Rectal smooth muscle tissue (tissue), 1 donor: Measurements from ENCODE around the gene IL24.
A peak's percentile ranks its signal among the peaks of the same experiment; 100 is the strongest.

ENCODE experiments used
- H3K27ac ChIP-seq: one replicate; pipeline ENCODE4 v1.7.0; 2013; ENCODE audit warnings: low read depth, low read length, inconsistent platforms
- H3K27me3 ChIP-seq: one replicate; pipeline ENCODE4 v1.7.0; 2013; ENCODE audit warnings: low read length; ENCODE audit not compliant: control insufficient read depth, insufficient read depth
- H3K36me3 ChIP-seq: one replicate; pipeline ENCODE4 v1.7.0; 2013; ENCODE audit warnings: low read length; ENCODE audit not compliant: control insufficient read depth, insufficient read depth
- H3K4me1 ChIP-seq: one replicate; pipeline ENCODE4 v1.7.0; 2013; ENCODE audit warnings: low read length; ENCODE audit not compliant: control insufficient read depth, insufficient read depth
- H3K4me3 ChIP-seq: one replicate; pipeline ENCODE4 v1.7.0; 2013; ENCODE audit warnings: low read length
- H3K9ac ChIP-seq: one replicate; pipeline ENCODE4 v1.7.0; 2013; ENCODE audit warnings: low read length

Gene IL24

DNA sequence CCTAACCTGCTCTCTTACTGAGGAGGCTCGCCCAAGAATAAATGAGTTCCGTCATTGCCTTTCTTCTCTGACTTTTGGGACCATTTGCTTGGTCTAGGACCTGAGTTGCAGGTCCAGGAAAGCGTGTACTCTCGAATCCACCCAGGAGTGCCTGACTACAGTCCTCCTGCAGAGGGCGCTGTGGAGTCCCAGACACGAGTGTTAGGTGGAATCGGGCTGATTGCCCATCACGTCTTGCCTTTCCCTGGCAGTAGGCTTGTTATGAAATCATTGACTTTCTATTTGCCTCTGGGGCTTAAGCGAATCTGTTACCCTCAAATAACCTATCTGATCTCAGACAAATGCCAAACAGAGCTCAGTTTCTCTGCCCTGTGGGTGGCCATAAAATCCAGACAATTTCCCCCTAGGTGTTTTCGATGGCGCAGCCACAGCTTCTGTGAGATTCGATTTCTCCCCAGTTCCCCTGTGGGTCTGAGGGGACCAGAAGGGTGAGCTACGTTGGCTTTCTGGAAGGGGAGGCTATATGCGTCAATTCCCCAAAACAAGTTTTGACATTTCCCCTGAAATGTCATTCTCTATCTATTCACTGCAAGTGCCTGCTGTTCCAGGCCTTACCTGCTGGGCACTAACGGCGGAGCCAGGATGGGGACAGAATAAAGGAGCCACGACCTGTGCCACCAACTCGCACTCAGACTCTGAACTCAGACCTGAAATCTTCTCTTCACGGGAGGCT is 32.1 kb upstream of the IL24 start, which contains the start of gene IL20:
IL20 (plus strand) TSS at position 685 of the 733 bp plus-strand sequence. CDS start 230 bp downstream, outside the sequence.
- no peaks in the 10 kb centered on the region for H3K4me1 ChIP-seq
- H3K9ac ChIP-seq = no peak within 1 kb of the TSS
- H3K27ac ChIP-seq = no peak within 1 kb of the TSS
- no peak within 1 kb of the TSS for H3K4me3 ChIP-seq
- H3K27me3 ChIP-seq = no peaks in the 10 kb centered on the region
- no peaks in the 10 kb centered on the region for H3K36me3 ChIP-seq

DNA sequence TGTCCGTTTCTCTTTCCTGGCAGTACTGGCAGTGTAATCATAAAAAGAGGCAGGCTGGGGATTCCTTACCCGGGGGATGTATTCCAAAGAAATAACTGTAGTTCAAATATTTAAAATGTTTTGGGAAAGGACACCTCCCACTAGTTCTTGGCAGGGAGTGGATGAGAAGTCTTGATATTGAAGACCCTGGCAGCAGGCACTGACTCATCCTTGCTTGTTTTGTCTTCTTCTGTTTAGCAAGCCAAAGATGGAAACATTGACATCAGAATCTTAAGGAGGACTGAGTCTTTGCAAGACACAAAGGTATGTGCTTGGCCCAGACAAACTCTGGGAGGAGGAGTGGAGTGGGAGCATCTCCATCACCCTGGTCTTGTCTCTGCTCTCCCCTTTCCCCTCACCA is 31.2 kb upstream of the IL24 start:
- no peak overlapping the region for H3K4me3 ChIP-seq
- H3K27me3 ChIP-seq = no peaks in the 10 kb centered on the region
- H3K4me1 ChIP-seq = no peaks in the 10 kb centered on the region
- no peak overlapping the region for H3K27ac ChIP-seq
- H3K9ac ChIP-seq = no peak overlapping the region
- no peaks in the 10 kb centered on the region for H3K36me3 ChIP-seq

DNA sequence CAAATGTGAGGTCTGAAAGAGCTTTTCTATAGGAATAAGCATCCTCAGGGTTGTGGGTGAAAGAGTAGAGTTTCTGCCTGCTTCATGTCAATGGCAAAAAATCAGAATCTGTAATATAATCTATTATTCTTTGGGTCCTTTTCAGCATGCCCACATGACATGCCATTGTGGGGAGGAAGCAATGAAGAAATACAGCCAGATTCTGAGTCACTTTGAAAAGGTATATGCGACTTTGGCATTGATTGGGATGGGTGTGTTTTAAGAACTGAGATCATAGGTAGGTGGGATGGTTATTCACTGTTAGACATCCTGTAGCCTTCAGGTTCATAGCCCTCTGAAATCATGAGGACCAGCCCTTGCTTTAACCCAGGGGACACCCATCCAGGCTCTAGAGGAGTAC is 30.0 kb upstream of the IL24 start:
- no peaks in the 10 kb centered on the region for H3K27me3 ChIP-seq
- H3K4me1 ChIP-seq = no peaks in the 10 kb centered on the region
- H3K36me3 ChIP-seq = no peaks in the 10 kb centered on the region
- no peak overlapping the region for H3K4me3 ChIP-seq
- H3K27ac ChIP-seq = no peak overlapping the region
- no peak overlapping the region for H3K9ac ChIP-seq

DNA sequence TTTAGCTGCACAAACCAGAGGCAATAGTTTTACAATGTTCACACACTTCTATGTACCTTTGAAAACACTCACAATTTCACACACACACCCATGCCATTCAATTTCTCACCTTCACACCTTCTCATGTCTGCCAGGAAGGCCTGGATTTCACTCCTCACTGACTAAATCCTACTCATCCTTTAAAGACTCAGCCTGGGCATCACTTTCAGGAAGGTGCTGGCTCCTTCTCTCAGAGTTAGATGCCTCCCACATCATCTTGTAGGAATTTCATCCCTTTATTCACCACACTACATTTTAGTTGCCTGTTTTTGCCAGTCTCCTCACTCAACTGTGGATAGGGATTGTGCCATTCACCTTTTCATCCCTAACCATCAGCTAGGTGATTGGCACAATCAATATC is 29.5 kb upstream of the IL24 start:
- no peak overlapping the region for H3K9ac ChIP-seq
- H3K27me3 ChIP-seq = no peaks in the 10 kb centered on the region
- H3K36me3 ChIP-seq = no peaks in the 10 kb centered on the region
- no peak overlapping the region for H3K4me3 ChIP-seq
- no peaks in the 10 kb centered on the region for H3K4me1 ChIP-seq
- H3K27ac ChIP-seq = no peak overlapping the region

DNA sequence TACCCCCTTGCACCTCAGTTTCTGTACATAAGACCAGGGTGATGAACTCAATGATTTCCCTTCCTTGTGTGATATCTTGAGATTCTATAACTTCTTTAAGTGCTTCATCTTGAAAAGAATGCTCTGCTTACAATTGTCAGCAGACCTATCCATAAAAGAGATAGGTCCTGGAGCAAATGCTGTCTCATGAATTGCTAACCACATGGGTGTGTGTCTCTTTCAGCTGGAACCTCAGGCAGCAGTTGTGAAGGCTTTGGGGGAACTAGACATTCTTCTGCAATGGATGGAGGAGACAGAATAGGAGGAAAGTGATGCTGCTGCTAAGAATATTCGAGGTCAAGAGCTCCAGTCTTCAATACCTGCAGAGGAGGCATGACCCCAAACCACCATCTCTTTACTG is 29.0 kb upstream of the IL24 start:
- Histone ChIP-seq H3K27me3 (no peaks in the 10 kb centered on the region), H3K36me3 (no peaks in the 10 kb centered on the region), H3K27ac (no peak overlapping the region), H3K9ac (no peak overlapping the region), H3K4me1 (no peaks in the 10 kb centered on the region), H3K4me3 (no peak overlapping the region)

DNA sequence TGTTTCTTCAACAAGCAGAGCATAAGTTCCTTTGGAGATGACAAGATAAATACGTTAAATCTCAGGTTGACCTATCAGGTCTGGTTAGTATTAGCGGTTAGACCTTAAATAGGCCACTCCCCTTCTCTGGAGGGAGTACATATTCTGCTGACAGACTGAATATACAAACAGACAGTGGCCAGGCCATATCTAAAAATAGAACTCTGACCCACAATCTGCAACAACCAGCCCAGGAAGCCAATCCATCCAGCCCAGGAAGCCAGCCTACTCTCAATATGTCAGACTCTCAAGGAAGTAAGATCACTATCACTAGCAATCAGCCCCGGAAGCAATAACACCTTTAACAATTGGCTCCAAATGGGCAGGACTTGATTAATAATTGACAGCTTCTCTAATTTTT is 25.1 kb upstream of the IL24 start:
- Histone ChIP-seq H3K27ac (peak overlapping the region; percentile 43), H3K9ac (no peak overlapping the region), H3K27me3 (no peaks in the 10 kb centered on the region), H3K4me1 (no peaks in the 10 kb centered on the region), H3K36me3 (no peaks in the 10 kb centered on the region), H3K4me3 (no peak overlapping the region)

DNA sequence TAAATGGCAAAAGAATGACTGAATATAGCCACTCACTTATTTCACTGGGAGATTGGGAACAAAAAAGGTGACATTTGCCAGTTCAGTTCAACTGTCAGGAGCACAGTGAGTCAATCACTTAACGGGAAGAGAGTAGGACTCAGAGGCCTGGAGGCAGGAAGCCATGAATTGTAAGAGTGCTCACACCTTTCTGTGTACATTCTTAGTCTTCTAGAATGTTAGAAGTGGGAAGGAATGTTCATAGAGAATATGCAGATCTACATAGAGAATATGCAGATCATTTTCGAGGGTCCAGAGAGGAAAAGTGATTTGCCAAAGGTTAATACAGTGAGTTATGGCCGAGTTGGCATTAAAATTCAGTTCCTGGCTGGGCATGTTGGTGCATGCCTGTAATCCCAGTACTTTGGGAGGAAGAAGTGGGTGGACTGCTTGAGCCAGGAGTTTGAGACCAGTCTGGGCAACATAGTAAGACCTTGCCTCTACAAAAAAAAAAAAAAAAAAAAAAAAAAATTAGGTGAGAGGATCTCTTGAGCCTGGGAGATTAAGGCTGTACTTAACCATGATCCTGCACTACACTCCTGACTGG is 23.5 kb upstream of the IL24 start:
- Histone ChIP-seq H3K4me1 (no peaks in the 10 kb centered on the region), H3K4me3 (no peak overlapping the region)

DNA sequence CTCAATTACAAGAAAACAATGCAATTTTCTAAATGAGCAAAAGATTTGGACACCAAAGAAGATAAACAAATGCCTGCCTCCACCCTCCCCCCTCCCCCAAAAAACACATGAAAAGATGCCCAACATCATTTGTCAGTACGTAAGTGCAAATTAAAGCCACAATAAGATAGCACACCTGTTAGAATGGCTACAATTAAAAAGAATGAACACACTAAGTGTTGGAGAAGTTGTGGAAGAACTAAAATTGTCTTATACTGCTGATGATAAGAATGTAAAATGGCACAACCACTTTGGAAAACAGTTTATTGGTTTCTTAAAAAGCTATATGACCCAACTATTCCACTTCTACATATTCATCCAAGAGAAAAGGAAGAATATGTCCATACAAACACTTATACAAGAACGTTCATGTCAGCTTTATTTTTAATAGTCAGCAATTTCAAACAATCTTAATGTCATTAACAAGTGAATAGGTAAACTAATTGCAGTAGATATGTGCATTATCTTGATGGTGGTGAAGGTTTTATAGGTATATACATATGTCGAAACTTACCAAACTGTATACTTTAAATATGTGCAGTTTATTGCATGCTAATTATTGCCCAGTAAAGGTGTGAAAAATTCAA is 21.4 kb upstream of the IL24 start:
- Histone ChIP-seq H3K27me3 (no peaks in the 10 kb centered on the region), H3K4me1 (no peaks in the 10 kb centered on the region), H3K27ac (no peak overlapping the region), H3K4me3 (no peak overlapping the region), H3K9ac (no peak overlapping the region), H3K36me3 (no peaks in the 10 kb centered on the region)

More for the DNA sequence above, 23.5 kb upstream of the IL24 start:
- no peaks in the 10 kb centered on the region for H3K36me3 ChIP-seq
- no peak overlapping the region for H3K9ac ChIP-seq
- H3K27ac ChIP-seq = no peak overlapping the region
- no peaks in the 10 kb centered on the region for H3K27me3 ChIP-seq

DNA sequence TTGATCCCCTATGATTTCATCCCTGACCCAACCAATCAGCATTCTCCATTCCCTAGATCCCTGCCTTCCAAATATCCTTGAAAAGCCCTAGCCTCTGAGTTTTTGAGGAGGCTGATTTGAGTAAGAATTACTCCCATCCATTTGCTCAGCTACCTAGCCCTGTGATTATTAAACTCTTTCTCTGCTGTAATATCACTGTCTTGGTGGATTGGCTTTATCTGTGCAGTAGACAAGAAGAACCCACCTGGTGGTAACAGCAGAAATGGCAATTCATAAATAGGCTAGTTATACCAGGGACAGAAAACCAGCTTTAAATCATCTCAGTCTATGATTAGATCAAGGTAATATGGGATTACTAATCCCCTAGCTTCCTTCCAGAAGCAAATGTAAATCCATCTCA is 18.8 kb upstream of the IL24 start:
- Histone ChIP-seq H3K36me3 (no peaks in the 10 kb centered on the region), H3K9ac (no peak overlapping the region), H3K4me3 (no peak overlapping the region), H3K27me3 (no peaks in the 10 kb centered on the region), H3K4me1 (no peaks in the 10 kb centered on the region), H3K27ac (no peak overlapping the region)

DNA sequence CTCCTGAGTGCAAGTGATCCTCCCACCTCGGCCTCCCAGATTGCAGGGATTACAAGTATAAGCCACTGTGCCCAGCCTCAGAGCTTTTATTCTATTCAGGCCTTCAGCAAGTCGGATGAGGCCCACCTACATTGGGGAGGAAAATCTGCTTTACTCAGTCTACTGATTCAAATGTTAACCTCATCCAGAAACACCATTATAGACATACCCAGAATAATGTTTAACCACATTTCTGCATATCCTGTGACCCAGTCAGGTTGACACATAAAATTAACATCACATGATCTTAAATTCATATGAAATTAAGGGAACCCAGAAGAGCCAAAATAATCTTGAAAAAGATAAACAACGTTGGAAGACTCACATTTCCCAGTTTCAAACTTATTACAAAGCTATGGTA is 16.9 kb upstream of the IL24 start:
- Histone ChIP-seq H3K27ac (no peak overlapping the region), H3K4me3 (no peak overlapping the region), H3K27me3 (no peaks in the 10 kb centered on the region), H3K9ac (no peak overlapping the region), H3K4me1 (no peaks in the 10 kb centered on the region), H3K36me3 (no peaks in the 10 kb centered on the region)

DNA sequence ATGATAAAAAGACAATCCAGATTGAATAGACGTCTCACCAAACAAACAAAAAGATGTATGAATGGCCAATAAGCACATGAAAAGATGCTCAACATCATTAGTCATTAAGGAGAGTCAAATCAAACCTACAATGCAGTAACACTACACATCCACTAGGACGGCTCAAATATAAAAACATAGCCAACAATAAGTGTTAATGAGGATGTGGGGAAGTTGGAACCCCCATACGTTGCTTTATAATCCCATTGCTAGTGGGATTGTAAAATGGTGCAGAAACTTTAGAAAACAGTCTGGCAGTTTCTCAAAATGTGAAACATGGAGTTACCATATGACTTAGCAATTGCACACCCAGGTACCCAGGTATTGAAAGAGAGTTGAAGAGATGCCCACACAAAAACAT is 14.7 kb upstream of the IL24 start:
- no peaks in the 10 kb centered on the region for H3K4me1 ChIP-seq
- no peak overlapping the region for H3K27ac ChIP-seq
- no peaks in the 10 kb centered on the region for H3K27me3 ChIP-seq
- H3K4me3 ChIP-seq = no peak overlapping the region
- H3K9ac ChIP-seq = no peak overlapping the region
- H3K36me3 ChIP-seq = no peaks in the 10 kb centered on the region

DNA sequence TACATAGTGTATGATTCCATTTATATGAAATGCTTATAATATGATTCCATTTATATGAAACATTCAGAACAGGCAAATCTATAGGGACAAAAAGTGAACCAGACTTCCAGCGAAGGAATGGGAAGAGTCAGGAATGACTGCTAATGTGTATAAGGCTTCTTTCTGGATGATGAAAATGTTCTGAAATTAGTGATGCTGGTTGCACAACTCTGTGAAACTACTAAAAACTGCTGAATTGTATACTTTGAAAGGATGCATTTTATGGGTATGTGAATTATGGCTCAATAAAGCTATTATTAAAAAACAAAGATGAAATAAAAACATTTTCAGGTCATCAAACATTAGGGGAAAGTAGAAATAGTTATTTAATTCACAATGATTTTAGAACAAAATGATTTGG is 14.1 kb upstream of the IL24 start:
- Histone ChIP-seq H3K27ac (no peak overlapping the region), H3K9ac (no peak overlapping the region), H3K27me3 (no peaks in the 10 kb centered on the region), H3K36me3 (no peaks in the 10 kb centered on the region), H3K4me3 (no peak overlapping the region), H3K4me1 (no peaks in the 10 kb centered on the region)

DNA sequence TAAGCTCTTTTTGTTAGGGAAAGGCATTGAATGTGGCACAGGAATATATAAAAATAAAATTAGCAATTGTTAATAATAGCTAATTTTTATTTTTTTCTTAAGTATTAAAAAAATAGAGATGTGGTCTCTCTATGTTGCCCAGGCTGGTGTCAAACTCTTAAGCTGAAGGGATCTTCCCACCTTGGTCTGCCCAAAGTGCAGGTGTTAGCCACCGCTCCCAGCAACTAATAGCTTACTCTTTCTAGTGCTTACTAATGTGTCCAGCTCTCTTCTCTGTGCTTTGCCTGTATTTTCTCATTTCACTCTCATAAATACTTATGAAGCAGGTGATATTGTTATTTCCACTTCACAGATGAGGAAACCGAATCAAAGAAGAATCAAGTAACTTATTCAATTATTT is 13.4 kb upstream of the IL24 start:
- Histone ChIP-seq H3K9ac (no peak overlapping the region), H3K4me3 (no peak overlapping the region), H3K36me3 (no peaks in the 10 kb centered on the region), H3K4me1 (no peaks in the 10 kb centered on the region), H3K27me3 (no peaks in the 10 kb centered on the region), H3K27ac (no peak overlapping the region)
